ENCODE measurements around the gene TRAPPC13. TPM values are rescaled to one million over a fixed set of nuclear protein-coding genes. Genes with fewer than 3 reads are reported as not detected.
A peak's percentile ranks its signal among the peaks of the same experiment; 100 is the strongest.

Gene TRAPPC13
- total and polyA plus RNA-seq, 2 of the 13 experiments (the other 11 are each of a cell fraction or from before 2014, with no cell fraction given), result 8.4 to 19.6 TPM

GRCh38 chr5:65651144-65651543 is 26.3 kb downstream of the TRAPPC13 start (continued):
- TF ChIP-seq BRF2 (CRISPR knock-in tag; IDR thresholded peaks at IDR 0.05) (no peak), ZNF816 (CRISPR knock-in tag; IDR thresholded peaks at IDR 0.05; ENCODE audit: borderline replicate concordance) (no peak), ATAD3A (CRISPR knock-in tag; IDR thresholded peaks at IDR 0.05) (no peak), TBX2 (CRISPR knock-in tag; IDR thresholded peaks at IDR 0.05; ENCODE audit: borderline replicate concordance) (peak; percentile 25; the same call in 1 of the 2 replicates), ZNF543 (CRISPR knock-in tag; IDR thresholded peaks at IDR 0.05) (no peak), FLYWCH1 (CRISPR knock-in tag; IDR thresholded peaks at IDR 0.05) (no peak), ZNF850 (CRISPR knock-in tag; conservative IDR thresholded peaks at IDR 0.05) (no peak), ZNF230 (CRISPR knock-in tag; IDR thresholded peaks at IDR 0.05) (no peak), ATRX (CRISPR knock-in tag; IDR thresholded peaks at IDR 0.05; ENCODE audit: borderline replicate concordance) (no peak), AHDC1 (CRISPR knock-in tag; IDR thresholded peaks at IDR 0.05; ENCODE audit: borderline replicate concordance) (peak; percentile 45; the same call in 1 of the 2 replicates), ZNF704 (CRISPR knock-in tag; IDR thresholded peaks at IDR 0.05; ENCODE audit: borderline replicate concordance) (no peak), GRHL1 (CRISPR knock-in tag; conservative IDR thresholded peaks at IDR 0.05) (no peak), IKZF5 (CRISPR knock-in tag; IDR thresholded peaks at IDR 0.05) (peak; percentile 76; the same call in 1 of the 2 replicates), ZFYVE20 (CRISPR knock-in tag; IDR thresholded peaks at IDR 0.05; ENCODE audit: borderline replicate concordance, low read depth) (no peak), IKZF4 (CRISPR knock-in tag; IDR thresholded peaks at IDR 0.05; ENCODE audit: borderline replicate concordance, low read depth, not compliant biosample characterization) (no peak), NBN (conservative IDR thresholded peaks at IDR 0.05) (no peak), ATF5 (CRISPR knock-in tag; IDR thresholded peaks at IDR 0.05; ENCODE audit: low read depth) (no peak), ZNF441 (CRISPR knock-in tag; IDR thresholded peaks at IDR 0.05; ENCODE audit: borderline replicate concordance) (no peak)
